Measurements from ENCODE around the gene FBXO42.

DNA sequence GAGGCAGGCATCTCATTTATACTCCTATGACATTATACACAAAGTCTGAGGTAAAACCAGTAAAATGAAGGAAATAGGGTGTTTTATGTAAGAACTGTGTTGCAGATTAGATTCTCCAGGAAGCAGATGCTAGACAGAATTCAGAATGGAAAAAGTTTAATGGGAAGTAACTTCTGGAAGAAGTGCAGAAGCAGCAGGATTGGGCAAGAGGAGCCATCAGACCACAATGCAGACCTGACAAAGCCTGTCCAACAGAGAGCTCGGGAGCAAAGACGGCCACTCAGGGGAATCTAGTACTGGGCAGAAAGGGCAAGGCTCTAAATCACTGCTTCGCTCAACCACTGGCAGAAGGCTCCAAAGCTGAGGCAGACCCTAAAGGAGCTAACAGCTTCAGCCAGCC, 33.7 kb downstream of the FBXO42 start:
- TF ChIP-seq EZH2 (IDR thresholded peaks at IDR 0.05) (no peak), POLR2AphosphoS5 (IDR thresholded peaks at IDR 0.05; ENCODE audit: borderline replicate concordance, low read depth, low read length) (no peak), FOXP2 (optimal IDR thresholded peaks at IDR 0.05; ENCODE audit: control extremely low read depth, extremely low read length, insufficient read depth) (no peak)
